RWPE2 (cell line): Measurements from ENCODE around the gene CA10.
A peak's percentile ranks its signal among the peaks of the same experiment; 100 is the strongest.

Source experiments
- ATAC-seq: fragments of 200-7000 bp; cut with Tn5 transposase; 3 replicates; pipeline ENCODE4 v1.9.1; 2021; ENCODE audit warnings: low read depth
- DNase-seq: peaks from one replicate; pipeline ENCODE4 v3.0.0-alpha.2; 2020; ENCODE audit warnings: low spot score
- H3K27ac ChIP-seq: fragments of 450-650 bp; 2 replicates; pipeline ENCODE4 v1.5.1; 2017; ENCODE audit warnings: mild to moderate bottlenecking; ENCODE audit not compliant: poor library complexity, severe bottlenecking
- H3K27me3 ChIP-seq: fragments of 250-450 bp; sonication (Bioruptor Pico); 2 replicates; pipeline ENCODE4 v1.5.1; 2021; ENCODE audit warnings: mild to moderate bottlenecking, moderate library complexity; ENCODE audit not compliant: insufficient read depth, poor library complexity, severe bottlenecking
- H3K36me3 ChIP-seq: fragments of 250-450 bp; sonication (Bioruptor Pico); 2 replicates; pipeline ENCODE4 v1.5.1; 2020; ENCODE audit warnings: low read depth, mild to moderate bottlenecking, moderate library complexity
- H3K4me1 ChIP-seq: fragments of 250-450 bp; sonication (Bioruptor Pico); 2 replicates; pipeline ENCODE4 v1.5.1; 2021; ENCODE audit warnings: mild to moderate bottlenecking, moderate library complexity; ENCODE audit not compliant: insufficient read depth, poor library complexity, severe bottlenecking
- H3K4me3 ChIP-seq: fragments of 250-450 bp; sonication (Bioruptor Pico); 2 replicates; pipeline ENCODE4 v1.5.1; 2021; ENCODE audit warnings: mild to moderate bottlenecking, moderate library complexity; ENCODE audit not compliant: severe bottlenecking
- H3K9me3 ChIP-seq: fragments of 250-450 bp; sonication (Bioruptor Pico); 2 replicates; pipeline ENCODE4 v1.5.1; 2021; ENCODE audit warnings: mild to moderate bottlenecking, moderate library complexity; ENCODE audit not compliant: severe bottlenecking
- TF ChIP-seq, protein P1 (sequence below): fragments of 450-650 bp; IDR thresholded peaks from one replicate; pipeline ENCODE4 v1.5.1; 2017; ENCODE audit warnings: mild to moderate bottlenecking, moderate library complexity; ENCODE audit not compliant: poor library complexity, severe bottlenecking

CA10 gene

GRCh38 chr17:51718983-51719382 is 439.5 kb downstream of the CA10 start:
- Histone ChIP-seq H3K36me3 (no peaks in the 10 kb centered on the region), H3K4me1 (no peaks in the 10 kb centered on the region), H3K27me3 (no peaks in the 10 kb centered on the region), H3K4me3 (no peak overlapping the region), H3K9me3 (no peaks in the 10 kb centered on the region), H3K27ac (no peak overlapping the region)
- ATAC-seq (no peak), DNase-seq (no peak)
- TF ChIP-seq, protein P1, sequence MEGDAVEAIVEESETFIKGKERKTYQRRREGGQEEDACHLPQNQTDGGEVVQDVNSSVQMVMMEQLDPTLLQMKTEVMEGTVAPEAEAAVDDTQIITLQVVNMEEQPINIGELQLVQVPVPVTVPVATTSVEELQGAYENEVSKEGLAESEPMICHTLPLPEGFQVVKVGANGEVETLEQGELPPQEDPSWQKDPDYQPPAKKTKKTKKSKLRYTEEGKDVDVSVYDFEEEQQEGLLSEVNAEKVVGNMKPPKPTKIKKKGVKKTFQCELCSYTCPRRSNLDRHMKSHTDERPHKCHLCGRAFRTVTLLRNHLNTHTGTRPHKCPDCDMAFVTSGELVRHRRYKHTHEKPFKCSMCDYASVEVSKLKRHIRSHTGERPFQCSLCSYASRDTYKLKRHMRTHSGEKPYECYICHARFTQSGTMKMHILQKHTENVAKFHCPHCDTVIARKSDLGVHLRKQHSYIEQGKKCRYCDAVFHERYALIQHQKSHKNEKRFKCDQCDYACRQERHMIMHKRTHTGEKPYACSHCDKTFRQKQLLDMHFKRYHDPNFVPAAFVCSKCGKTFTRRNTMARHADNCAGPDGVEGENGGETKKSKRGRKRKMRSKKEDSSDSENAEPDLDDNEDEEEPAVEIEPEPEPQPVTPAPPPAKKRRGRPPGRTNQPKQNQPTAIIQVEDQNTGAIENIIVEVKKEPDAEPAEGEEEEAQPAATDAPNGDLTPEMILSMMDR, result no peak

DNA sequence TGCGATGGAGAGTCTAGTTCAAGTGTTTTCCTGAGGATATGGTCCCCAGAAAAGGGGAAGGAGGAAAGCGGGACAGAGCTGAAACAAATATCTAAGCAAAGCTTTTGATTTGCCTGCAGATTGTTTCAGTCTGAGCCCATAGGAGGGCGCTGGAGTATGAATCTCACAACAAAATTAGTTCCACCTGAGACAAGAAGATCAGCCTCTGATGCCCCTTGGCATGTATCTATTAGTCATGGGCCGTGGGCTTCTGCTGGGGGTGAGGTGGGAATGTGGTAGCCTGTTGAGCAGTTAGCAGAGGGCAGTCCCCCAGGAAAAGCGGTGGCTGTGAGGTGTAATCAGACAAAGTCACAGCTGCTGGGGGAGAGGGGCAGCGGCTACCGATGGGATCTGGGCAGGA is 446.9 kb downstream of the CA10 start:
- Histone ChIP-seq H3K27me3 (no peaks in the 10 kb centered on the region), H3K36me3 (no peaks in the 10 kb centered on the region), H3K27ac (no peak overlapping the region), H3K4me3 (no peak overlapping the region), H3K4me1 (peaks cover 13% of the 10 kb centered on the region), H3K9me3 (no peaks in the 10 kb centered on the region)
- ATAC-seq (no peak), DNase-seq (no peak)
- TF ChIP-seq, protein P1, result no peak

GRCh38 chr17:51710634-51710979 is 447.9 kb downstream of the CA10 start:
- no peaks in the 10 kb centered on the region for H3K36me3 ChIP-seq
- no peak for DNase-seq
- no peaks in the 10 kb centered on the region for H3K9me3 ChIP-seq
- H3K4me3 ChIP-seq, result no peak overlapping the region
- H3K27me3 ChIP-seq, result no peaks in the 10 kb centered on the region
- ATAC-seq, result no peak
- TF ChIP-seq, protein P1, result no peak
- H3K27ac ChIP-seq, result no peak overlapping the region
- H3K4me1 ChIP-seq, result peaks cover 13% of the 10 kb centered on the region

DNA sequence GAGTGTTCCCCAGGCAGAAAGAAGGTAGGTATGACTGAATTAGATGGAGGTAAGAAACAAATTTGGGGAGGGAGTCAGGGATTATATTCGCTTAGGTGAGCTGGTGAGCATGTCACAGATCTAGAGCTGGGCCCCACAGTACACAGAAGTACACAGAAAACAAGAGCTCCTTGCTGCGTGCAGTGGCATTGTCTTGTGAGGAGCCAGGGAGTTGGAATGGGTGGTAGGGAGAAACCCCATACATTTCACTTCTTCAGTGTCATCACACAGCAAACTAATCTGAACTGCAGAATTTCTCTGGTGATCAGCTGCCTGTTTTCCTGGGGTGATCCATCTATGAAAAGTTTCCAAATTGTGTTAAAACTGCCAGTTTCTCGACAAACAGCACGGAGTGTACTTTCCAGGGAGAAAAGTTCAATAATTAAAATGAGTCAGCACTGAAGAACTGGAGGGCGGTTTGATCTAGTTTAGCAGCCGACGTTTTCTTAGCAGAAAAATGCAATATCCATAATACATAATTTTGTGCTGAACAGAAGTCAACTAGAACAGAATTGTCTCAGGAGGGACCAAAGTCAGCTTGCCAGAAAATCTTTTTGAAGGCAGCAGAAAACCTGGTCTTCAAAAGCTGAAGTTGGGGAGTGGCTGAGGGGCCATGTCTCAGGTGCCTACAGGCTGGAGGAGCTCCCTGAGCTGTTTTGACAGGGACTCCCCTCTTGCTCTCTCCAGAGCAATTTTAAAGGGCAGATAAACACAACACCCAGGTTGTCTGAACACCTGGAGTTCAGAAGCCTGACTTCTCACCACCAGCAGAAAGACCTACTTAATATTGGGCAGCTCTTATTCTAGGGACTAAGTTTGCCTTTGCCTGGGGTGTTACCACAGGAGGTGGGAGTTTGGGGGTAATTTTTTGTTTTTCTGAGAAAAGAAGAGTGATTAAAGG is 448.6 kb downstream of the CA10 start:
- Histone ChIP-seq H3K27me3 (no peaks in the 10 kb centered on the region), H3K4me3 (no peak overlapping the region), H3K9me3 (no peaks in the 10 kb centered on the region), H3K4me1 (peaks cover 13% of the 10 kb centered on the region), H3K27ac (peak overlapping the region; percentile 15), H3K36me3 (no peaks in the 10 kb centered on the region)
- ATAC-seq, result peak; percentile 40; the same call in 2 of the 3 replicates
- no peak for DNase-seq
- TF ChIP-seq, protein P1, result no peak

DNA sequence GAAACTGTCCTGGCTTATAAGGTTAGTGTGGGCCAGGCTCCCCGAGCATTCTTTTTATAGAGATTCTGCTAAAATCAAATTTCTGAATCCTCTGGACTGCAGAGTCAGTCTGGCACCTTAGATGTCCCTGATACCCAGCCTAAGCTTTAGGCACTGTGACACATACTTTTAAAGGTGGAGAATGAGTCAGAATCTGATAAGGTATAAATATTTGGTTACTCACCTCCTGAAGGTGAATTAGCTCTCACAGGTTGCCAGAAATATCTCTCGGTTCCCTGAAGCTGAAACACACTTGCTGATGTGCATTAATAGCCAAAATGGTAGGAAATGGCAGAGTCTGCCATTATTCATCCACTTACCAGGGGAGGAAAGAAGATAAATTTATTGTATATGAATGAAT is 451.3 kb downstream of the CA10 start:
- ATAC-seq (peak; percentile 66), DNase-seq (no peak)
- no peak overlapping the region for H3K27ac ChIP-seq
- no peaks in the 10 kb centered on the region for H3K9me3 ChIP-seq
- H3K4me3 ChIP-seq, result no peak overlapping the region
- TF ChIP-seq, protein P1, result no peak
- peaks cover 16% of the 10 kb centered on the region for H3K4me1 ChIP-seq
- no peaks in the 10 kb centered on the region for H3K36me3 ChIP-seq
- no peaks in the 10 kb centered on the region for H3K27me3 ChIP-seq
